ENCODE data around the gene HTRA3.

- TF ChIP-seq CTCF (IDR thresholded peaks at IDR 0.05; ENCODE audit: insufficient read depth, low read length) (no peak), POLR2AphosphoS5 (IDR thresholded peaks at IDR 0.05; ENCODE audit: low read depth) (no peak), REST (IDR thresholded peaks at IDR 0.05; ENCODE audit: insufficient replicate concordance, low read depth) (no peak), SPI1 (IDR thresholded peaks at IDR 0.05; ENCODE audit: borderline replicate concordance, low read depth) (no peak), GABPA (IDR thresholded peaks at IDR 0.05; ENCODE audit: low read depth) (no peak)
Measured at GRCh38 chr4:8247047-8247930, 22.3 kb upstream of the HTRA3 start.
